ENCODE measurements around the gene PPP1R37. TPM values are rescaled to one million over a fixed set of nuclear protein-coding genes. Genes with fewer than 3 reads are reported as not detected.

The PPP1R37 gene
- total RNA-seq, 1 donor from 2014 or later, result 38.6 TPM

DNA sequence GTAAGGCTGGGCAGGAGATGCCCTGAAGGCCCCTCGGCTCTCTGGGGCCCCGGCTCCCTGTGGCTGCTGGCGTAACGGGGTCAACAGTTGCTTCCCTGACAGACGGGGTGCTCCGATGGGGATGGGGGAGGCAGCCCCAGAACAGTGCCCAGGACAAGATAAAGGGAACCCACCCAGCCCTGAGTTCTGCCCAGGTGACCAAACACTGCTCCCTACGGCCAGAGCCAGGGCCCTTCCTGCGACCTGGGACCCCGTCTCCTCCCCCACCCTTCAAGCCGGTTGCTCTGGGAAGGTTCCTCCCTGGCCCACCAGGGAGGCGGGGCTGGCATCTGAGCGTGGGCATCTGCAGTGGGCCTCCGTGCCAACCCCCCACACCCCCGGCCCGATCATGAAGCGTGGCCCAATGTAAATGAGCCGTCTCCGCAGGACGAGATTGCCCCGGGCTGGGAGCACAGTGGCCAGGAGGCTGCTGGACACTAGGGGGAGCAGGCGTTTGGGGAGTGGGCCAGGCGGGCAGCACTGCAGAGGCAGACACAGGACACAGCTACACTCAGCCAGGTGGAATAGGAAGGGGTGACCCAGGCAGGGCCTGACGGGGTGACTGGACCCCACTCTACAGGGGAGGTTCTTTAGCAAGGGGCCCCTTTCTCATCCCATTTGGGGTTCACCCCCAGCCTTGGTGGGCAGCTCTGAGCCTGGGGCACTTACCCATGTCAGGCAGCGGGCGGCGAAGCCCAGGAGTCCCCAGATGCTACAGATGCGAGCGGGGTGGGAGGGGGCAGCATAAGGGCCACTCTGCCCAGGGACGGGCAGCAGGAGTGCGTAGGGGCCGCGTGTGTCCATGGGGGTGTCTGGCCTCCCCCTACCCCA lies 69.0 kb downstream of the PPP1R37 start:
- Mint-ChIP-seq H3K27me3 (ENCODE audit: low read depth) (peaks cover 13% of the 10 kb centered on the region), H3K36me3 (ENCODE audit: low read depth) (no peaks in the 10 kb centered on the region), H3K4me3 (peak overlapping the region; percentile 19), H3K9me3 (no peaks in the 10 kb centered on the region), H3K4me1 (peaks cover 8% of the 10 kb centered on the region), H3K27ac (ENCODE audit: unreplicated experiment) (no peak overlapping the region)
- TF ChIP-seq, protein P1, sequence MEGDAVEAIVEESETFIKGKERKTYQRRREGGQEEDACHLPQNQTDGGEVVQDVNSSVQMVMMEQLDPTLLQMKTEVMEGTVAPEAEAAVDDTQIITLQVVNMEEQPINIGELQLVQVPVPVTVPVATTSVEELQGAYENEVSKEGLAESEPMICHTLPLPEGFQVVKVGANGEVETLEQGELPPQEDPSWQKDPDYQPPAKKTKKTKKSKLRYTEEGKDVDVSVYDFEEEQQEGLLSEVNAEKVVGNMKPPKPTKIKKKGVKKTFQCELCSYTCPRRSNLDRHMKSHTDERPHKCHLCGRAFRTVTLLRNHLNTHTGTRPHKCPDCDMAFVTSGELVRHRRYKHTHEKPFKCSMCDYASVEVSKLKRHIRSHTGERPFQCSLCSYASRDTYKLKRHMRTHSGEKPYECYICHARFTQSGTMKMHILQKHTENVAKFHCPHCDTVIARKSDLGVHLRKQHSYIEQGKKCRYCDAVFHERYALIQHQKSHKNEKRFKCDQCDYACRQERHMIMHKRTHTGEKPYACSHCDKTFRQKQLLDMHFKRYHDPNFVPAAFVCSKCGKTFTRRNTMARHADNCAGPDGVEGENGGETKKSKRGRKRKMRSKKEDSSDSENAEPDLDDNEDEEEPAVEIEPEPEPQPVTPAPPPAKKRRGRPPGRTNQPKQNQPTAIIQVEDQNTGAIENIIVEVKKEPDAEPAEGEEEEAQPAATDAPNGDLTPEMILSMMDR (conservative IDR thresholded peaks at IDR 0.05), result peak; percentile 64
- DNase-seq (ENCODE audit: low read depth, low spot score), result peak; percentile 75

DNA sequence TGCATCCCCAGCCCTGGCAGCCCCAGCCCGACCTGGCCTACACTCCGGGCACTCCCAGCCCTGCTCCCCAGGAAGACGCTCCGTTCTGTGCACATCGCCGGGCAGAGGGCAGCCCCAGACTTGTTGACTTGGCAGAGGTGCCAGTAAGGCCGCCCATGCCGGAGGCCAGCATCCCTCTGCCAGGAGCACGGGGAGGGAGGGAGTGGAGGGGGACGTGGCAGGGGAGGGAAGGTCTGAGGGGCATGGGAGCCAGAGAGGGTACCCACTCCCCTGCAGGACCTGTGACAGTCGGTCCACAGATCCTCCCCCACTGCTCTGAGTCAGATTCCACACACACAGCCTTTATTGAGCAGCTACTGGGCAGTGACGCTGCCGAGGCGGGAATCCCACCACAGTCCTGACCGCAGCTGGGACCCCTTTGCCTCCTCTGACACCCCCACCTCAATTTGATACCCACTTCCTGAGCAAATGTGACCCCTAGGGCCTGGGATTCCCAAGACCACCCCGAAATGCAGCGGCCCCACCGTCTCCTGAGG lies 69.7 kb downstream of the PPP1R37 start:
- Mint-ChIP-seq H3K36me3 (ENCODE audit: low read depth) (no peaks in the 10 kb centered on the region), H3K27me3 (ENCODE audit: low read depth) (peaks cover 11% of the 10 kb centered on the region), H3K9me3 (no peaks in the 10 kb centered on the region), H3K27ac (ENCODE audit: unreplicated experiment) (no peak overlapping the region), H3K4me3 (no peak overlapping the region), H3K4me1 (peaks cover 11% of the 10 kb centered on the region)
- DNase-seq (ENCODE audit: low read depth, low spot score), result no peak
- TF ChIP-seq, protein P1 (conservative IDR thresholded peaks at IDR 0.05), result no peak

GRCh38 chr19:45163156-45163555 lies 70.2 kb downstream of the PPP1R37 start:
- TF ChIP-seq, protein P1 (conservative IDR thresholded peaks at IDR 0.05), result no peak
- Mint-ChIP-seq H3K27ac (ENCODE audit: unreplicated experiment) (no peak overlapping the region), H3K36me3 (ENCODE audit: low read depth) (no peaks in the 10 kb centered on the region), H3K4me3 (no peak overlapping the region), H3K4me1 (peaks cover 11% of the 10 kb centered on the region), H3K27me3 (ENCODE audit: low read depth) (peaks cover 11% of the 10 kb centered on the region), H3K9me3 (no peaks in the 10 kb centered on the region)
- DNase-seq (ENCODE audit: low read depth, low spot score), result no peak

DNA sequence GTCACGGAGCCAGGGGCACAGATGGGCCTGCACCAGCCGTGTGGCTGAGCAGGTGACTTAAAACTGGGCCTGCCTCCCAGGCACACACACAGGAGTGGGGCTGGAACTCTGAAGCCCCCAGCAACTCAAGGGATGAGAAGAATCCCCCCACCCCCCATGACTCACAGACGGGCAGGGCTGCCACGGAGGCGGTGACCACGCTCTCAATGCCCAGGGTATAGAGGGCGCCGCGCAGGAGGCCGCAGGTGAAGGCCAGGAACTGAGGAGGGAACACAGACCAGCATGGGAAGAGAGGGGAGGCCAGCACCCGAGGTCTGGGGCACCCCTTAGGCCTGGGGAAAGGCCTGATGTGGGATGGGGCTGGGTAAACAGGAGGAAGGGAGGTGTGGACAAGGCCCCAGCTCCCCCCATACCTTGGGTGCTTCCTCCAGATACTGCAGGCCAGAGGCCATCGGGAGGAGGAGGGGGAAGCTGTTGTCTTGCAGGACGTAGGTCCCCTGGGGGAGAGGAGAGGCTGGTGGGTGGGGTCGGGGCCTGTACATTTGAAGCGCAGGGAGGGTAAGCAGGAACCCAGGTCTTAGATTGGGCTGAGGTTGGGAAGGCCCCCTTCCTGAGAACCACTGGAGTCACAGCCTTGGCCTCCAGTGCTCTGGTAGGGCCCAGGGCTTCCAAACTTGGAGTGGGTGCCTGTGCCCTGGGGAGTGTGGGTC lies 70.9 kb downstream of the PPP1R37 start:
- Mint-ChIP-seq H3K9me3 (no peaks in the 10 kb centered on the region), H3K4me1 (peaks cover 11% of the 10 kb centered on the region), H3K27ac (ENCODE audit: unreplicated experiment) (no peak overlapping the region), H3K36me3 (ENCODE audit: low read depth) (no peaks in the 10 kb centered on the region), H3K4me3 (no peak overlapping the region), H3K27me3 (ENCODE audit: low read depth) (peaks cover 11% of the 10 kb centered on the region)
- TF ChIP-seq, protein P1 (conservative IDR thresholded peaks at IDR 0.05), result no peak
- no peak for DNase-seq (ENCODE audit: low read depth, low spot score)

DNA sequence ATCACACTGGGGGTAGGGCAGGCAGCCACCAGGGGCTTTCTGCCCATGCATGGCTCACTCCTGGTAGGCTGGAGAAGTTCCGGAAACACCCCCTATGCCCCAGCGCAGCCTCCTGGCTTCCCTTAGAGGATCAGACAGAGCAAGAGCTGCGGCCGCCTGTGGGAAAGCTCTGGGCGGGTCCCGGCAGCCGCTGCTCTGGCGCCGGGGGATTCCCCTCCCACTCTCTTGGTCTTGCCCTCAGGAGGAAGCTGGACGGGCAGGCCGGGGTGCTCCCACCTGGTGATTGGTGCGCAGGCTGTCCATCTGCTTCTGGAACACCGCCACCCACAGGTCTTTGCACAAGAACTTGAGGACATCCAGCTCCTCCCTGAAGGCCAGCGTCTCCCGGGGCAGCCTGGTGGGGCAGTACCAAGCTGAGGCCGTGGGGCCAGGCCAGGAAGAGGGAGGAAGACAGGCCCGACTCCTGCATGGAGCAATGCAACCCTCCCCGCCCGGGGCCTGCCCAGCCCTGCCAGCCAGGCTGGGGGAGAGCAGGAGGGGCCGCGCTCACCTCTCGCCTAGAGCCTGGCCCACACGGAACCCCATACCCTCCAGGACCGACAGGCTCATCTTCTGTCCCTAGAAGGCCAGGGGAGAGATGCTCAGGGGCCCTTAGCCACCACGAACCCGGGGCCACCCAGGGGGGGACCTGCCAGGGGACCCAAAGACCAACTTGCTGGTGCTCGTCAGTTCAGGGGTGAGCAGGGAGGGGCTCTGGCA lies 71.8 kb downstream of the PPP1R37 start:
- H3K4me1 Mint-ChIP-seq, result peaks cover 11% of the 10 kb centered on the region
- no peaks in the 10 kb centered on the region for H3K36me3 Mint-ChIP-seq (ENCODE audit: low read depth)
- H3K4me3 Mint-ChIP-seq, result no peak overlapping the region
- H3K27ac Mint-ChIP-seq (ENCODE audit: unreplicated experiment), result no peak overlapping the region
- peaks cover 11% of the 10 kb centered on the region for H3K27me3 Mint-ChIP-seq (ENCODE audit: low read depth)
- DNase-seq (ENCODE audit: low read depth, low spot score), result no peak
- TF ChIP-seq, protein P1 (conservative IDR thresholded peaks at IDR 0.05), result no peak
- no peaks in the 10 kb centered on the region for H3K9me3 Mint-ChIP-seq

Data from neural crest cell (in vitro differentiated cells).